HL-60/S4 treated with retinoic acid at 250 ng/mL for 4 days and 3 days (cell line): ENCODE measurements around the gene ZNF507.

Experiments used
- in situ Hi-C: fragments of 300-500 bp; cut with MboI; formaldehyde crosslinking; loops from 2 replicates; pipeline ENCODE4 v1.7.0; 2022; ENCODE audit warnings: low sequenced_read_pairs

ZNF507 gene

DNA sequence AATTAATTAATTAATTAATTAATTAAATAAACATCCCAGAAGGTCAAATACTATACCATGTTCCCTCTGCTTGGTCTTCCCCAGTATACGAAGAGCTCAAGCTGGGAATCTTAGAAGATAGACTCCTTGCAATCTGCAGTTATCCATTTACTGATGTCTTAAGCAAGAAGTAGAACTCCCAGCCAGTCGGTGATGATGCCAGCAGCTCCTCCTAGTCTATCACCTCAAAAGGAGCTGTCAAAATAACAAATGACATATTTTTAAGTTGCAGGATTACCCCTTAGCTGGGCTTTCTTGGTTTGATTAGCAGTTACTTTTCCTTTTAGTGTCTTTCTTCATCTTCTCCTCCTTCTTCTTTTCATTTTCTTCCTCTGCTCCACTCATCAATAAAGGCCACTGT lies 6.0 kb upstream of the ZNF507 start:
- in situ Hi-C loops, result no loop called here

- in situ Hi-C loops, result no loop called here
These were observed 5.2 kb upstream of the ZNF507 start for GRCh38 chr19:32339988-32340874.

DNA sequence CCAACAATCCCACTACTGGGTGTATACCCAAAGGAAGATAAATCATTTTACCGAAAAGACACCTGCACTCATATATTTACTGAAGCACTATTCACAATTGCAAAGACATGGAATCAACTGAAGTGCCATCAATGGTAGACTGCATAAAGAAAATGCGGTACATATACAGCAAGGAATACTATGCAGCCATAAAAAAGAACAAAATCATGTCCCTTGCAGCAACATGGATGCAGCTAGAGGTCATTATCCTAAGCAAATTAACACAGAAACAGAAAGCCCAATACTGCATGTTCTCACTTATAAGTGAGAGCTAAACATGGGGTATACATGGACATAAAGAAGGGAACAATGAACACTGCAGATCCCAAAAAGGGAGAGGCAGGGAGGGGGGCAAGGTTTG lies 2.7 kb upstream of the ZNF507 start:
- in situ Hi-C loops, result no loop called here

DNA sequence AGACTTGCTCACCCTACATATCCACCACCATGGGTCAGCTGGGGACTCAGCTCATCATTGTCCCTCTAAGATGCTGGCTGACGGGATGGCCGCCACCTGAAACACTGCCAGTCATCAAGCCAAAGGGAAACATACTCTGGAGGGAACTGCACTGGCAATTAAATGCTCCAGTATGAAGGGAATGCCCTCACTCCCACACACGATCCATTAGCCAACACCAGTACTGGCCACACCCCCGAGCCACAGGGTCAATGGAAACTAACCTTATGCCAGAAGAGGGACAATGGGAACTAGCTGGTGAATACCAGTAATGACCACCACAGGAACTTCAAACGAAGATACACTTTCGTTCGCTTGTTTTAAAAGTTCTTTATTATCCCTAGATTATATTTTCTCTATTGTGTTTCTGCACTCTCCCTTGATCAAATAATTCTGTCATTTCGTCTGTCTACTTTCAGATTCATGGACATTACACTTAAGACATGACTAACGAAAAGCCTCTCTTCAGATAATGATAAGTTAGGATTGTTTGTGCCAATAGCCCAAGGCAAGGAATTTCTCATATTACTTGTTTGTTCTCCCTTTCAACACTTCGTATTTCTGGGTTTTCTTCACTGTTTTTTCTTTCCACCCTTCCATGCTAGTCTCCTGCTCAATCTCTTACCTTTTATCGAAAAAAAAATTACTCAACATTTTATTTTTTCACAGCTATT lies 1.7 kb upstream of the ZNF507 start:
- in situ Hi-C loops, result no loop called here

GRCh38 chr19:32346901-32347300 lies 1.5 kb downstream of the ZNF507 start:
- in situ Hi-C loops, result no loop called here

GRCh38 chr19:32347573-32347972 lies 2.2 kb downstream of the ZNF507 start:
- in situ Hi-C loops, result no loop called here

- in situ Hi-C loops, result no loop called here
These were observed 3.6 kb downstream of the ZNF507 start for GRCh38 chr19:32349051-32349450.

DNA sequence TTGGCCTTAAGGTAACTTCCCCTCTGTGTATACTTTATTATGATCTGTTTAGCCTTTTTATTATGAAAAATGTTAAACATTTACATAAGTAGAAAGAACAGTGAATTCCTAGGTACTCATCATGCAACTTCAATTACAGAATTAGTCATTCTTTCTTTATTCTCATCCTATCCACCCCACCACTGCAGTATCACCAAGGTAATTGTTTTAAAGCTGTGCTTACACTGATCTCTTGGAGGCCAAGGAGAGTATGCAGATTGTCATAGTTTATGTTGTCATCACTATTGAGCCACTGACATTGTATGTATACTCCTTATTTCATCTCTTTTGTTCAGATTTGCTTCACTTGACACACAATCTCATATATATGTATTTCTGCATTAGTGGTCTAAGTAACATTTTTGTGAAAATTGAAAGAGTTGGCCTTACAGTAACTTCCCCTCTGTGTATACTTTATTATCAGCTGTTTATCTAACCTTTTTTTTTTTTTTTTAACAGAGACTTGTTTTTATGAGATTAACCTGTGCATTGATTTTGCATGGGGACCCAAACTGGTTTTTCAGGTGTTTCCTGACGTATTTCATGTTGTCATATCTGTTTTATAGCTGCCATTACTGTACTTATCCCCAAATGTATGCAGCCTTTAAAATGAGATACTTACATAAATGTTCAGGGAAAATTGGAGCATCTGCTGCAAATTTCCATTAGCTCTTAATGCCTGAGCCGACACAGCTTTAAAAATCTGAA lies 4.5 kb downstream of the ZNF507 start:
- in situ Hi-C loops, result no loop called here

- in situ Hi-C loops, result no loop called here
These were observed 5.1 kb downstream of the ZNF507 start for GRCh38 chr19:32350471-32350865.

DNA sequence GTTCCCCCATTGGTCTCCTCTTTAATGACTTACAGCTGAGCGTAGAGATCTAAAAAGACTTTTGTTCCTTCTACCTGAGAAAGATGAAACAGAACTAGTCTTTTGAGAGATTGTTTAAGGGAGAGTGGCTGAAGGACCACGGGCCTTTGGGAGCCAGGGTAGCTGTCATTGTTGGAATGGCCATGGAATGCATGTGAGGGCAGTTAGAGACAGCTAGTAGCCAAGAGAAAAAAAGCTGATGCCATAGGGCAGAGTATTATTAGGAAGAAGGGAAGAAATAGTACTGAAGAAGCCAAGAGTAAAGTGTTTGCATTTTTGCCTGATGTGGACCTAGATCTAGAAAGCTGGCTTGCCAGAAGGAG lies 5.6 kb downstream of the ZNF507 start:
- in situ Hi-C loops, result no loop called here

DNA sequence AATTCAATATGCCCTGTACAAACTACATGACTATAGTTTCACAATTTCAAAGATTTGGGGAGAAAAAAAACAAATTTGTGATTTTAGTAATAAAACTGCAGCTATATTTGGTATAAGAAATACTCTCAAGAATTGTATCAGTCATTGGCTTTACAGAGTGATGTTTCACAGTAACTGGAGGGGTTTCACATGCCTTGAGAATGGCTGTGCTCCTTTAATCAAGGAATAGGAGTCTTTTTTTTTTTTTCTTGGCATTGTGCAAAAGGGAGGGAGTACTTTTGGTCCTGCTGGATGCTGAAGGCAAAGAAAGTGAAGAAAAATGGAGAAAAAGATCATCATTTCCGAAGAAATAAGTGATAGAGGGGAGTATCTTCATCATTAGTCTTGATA lies 6.8 kb downstream of the ZNF507 start:
- in situ Hi-C loops, result no loop called here

- in situ Hi-C loops, result no loop called here
These were observed 8.9 kb downstream of the ZNF507 start for GRCh38 chr19:32354345-32354744.

- in situ Hi-C loops, result no loop called here
These were observed 9.9 kb downstream of the ZNF507 start for GRCh38 chr19:32355309-32355708.

- in situ Hi-C loops, result no loop called here
These were observed 12.3 kb downstream of the ZNF507 start for GRCh38 chr19:32357720-32358119.

- in situ Hi-C loops, result no loop called here
These were observed 12.9 kb downstream of the ZNF507 start for GRCh38 chr19:32358321-32358720.

DNA sequence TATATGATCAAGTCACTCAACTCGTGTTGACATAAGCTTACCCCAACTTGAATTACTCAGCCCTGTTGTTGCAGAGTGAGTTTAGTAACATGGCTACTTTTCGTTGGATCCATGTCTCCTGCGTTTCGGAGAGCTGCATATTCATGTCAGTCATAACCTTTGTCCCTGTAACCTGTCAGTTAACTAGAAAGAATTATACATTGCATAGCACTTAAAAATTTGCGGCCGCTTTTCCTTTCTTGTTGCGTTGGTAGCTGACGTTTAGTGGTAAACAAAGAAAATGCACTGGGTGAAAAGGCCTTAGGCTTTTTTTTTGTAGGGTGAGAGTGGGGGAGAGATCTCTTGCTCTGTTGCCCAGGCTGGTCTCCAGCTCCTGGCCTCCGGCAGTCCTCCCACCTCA lies 14.2 kb downstream of the ZNF507 start:
- in situ Hi-C loops, result no loop called here

DNA sequence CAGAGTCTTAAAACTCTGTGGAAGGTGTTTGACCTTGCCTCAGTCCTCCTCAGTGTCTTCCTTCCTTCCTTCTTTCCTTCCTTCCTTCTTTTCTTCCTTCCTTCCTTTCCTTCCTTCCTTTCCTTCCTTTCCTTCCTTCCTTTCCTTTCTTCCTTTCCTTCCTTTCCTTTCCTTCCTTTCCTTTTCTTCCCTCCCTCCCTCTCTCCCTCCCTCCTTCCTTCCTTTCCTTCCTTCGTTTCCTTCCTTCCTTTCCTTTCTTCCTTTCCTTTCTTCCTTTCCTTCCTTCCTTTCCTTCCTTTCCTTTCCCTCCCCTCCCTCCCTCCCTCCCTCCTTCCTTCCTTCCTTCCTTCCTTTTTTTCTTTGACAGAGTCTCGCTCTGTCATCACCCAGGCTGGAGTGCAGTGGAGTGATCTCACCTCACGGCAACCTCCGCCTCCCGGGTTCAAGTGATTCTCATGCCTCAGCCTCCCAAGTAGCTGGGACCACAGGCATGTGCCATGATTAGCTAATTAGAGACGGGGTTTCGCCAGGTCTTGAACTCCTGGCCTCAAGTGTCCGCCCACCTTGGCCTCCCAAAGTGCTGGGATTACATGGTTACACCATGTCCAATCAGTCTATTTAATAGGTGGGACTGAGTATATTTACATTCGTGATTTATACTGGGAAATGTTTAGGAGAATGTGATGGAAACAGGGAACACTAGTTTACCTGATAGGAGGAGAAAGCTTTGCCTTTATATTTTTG lies 16.3 kb downstream of the ZNF507 start:
- in situ Hi-C loops, result no loop called here

DNA sequence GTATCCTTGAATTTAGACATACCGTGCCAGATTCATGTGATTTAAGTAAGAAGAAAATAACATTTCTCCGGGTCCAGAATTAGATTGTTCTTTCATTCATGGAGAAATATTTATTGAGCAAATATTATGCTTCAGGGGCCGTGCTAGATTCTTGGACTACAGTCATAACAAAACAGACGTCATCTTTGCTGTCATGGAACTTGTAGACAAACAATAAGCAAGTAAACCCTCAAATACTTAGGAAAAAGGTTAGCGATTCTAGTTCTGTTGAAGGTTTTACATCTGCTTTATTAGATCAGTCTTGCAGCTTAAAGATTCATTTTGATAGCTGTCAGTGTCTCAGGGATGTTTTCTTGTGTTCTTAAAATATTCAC lies 16.9 kb downstream of the ZNF507 start:
- in situ Hi-C loops, result no loop called here

GRCh38 chr19:32363175-32363574 lies 17.8 kb downstream of the ZNF507 start:
- in situ Hi-C loops, result no loop called here

GRCh38 chr19:32363632-32364031 lies 18.2 kb downstream of the ZNF507 start:
- in situ Hi-C loops, result no loop called here

GRCh38 chr19:32364040-32364439 lies 18.6 kb downstream of the ZNF507 start:
- in situ Hi-C loops, result no loop called here
